Measurements from ENCODE around the gene KCNMB2.
"Not testable (repeated sequence)": the region's sequence is repeated elsewhere in the genome, so short reads cannot be mapped to it uniquely, and the experiment has no call there.

KCNMB2 gene

GRCh38 chr3:178808748-178809147, 272.5 kb downstream of the KCNMB2 start:
- DNase-seq (ENCODE audit: low spot score): no peak

GRCh38 chr3:178810181-178810580, 273.9 kb downstream of the KCNMB2 start:
- DNase-seq (ENCODE audit: low spot score): no peak

- no peak for DNase-seq (ENCODE audit: low spot score)
These were observed 286.5 kb downstream of the KCNMB2 start for GRCh38 chr3:178822722-178823121.

GRCh38 chr3:178823150-178823549, 286.9 kb downstream of the KCNMB2 start:
- DNase-seq (ENCODE audit: low spot score): no peak

- no peak for DNase-seq (ENCODE audit: low spot score)
These were observed 287.5 kb downstream of the KCNMB2 start for GRCh38 chr3:178823591-178824246.

GRCh38 chr3:178826435-178827123, 290.3 kb downstream of the KCNMB2 start:
- DNase-seq (ENCODE audit: low spot score): no peak

GRCh38 chr3:178827285-178827856, 291.1 kb downstream of the KCNMB2 start:
- DNase-seq (ENCODE audit: low spot score): no peak

- no peak for DNase-seq (ENCODE audit: low spot score)
These were observed 297.5 kb downstream of the KCNMB2 start for GRCh38 chr3:178833695-178834094.

GRCh38 chr3:178835033-178835432, 298.8 kb downstream of the KCNMB2 start:
- no peak for DNase-seq (ENCODE audit: low spot score)

- DNase-seq (ENCODE audit: low spot score): no peak
These were observed 301.3 kb downstream of the KCNMB2 start for GRCh38 chr3:178837512-178837911.

- no peak for DNase-seq (ENCODE audit: low spot score)
These were observed 304.4 kb downstream of the KCNMB2 start for GRCh38 chr3:178840586-178840985.

- no peak for DNase-seq (ENCODE audit: low spot score)
These were observed 304.8 kb downstream of the KCNMB2 start for GRCh38 chr3:178841011-178841410.

- no peak for DNase-seq (ENCODE audit: low spot score)
These were observed 308.7 kb downstream of the KCNMB2 start for GRCh38 chr3:178844916-178845315.

GRCh38 chr3:178845420-178846118, 309.3 kb downstream of the KCNMB2 start:
- no peak for DNase-seq (ENCODE audit: low spot score)

- no peak for DNase-seq (ENCODE audit: low spot score)
These were observed 311.0 kb downstream of the KCNMB2 start for GRCh38 chr3:178847190-178847589.

GRCh38 chr3:178849199-178849910, 313.1 kb downstream of the KCNMB2 start:
- no peak for DNase-seq (ENCODE audit: low spot score)

GRCh38 chr3:178850450-178851190, 314.4 kb downstream of the KCNMB2 start:
- no peak for DNase-seq (ENCODE audit: low spot score)

GRCh38 chr3:178851564-178851963, 315.3 kb downstream of the KCNMB2 start:
- DNase-seq (ENCODE audit: low spot score): no peak

GRCh38 chr3:178856804-178857203, 320.6 kb downstream of the KCNMB2 start:
- no peak for DNase-seq (ENCODE audit: low spot score)

GRCh38 chr3:178859386-178859785, 323.1 kb downstream of the KCNMB2 start:
- no peak for DNase-seq (ENCODE audit: low spot score)

- not testable (repeated sequence) for DNase-seq (ENCODE audit: low spot score)
These were observed 323.7 kb downstream of the KCNMB2 start for GRCh38 chr3:178859900-178860436.

Measured in left forelimb (tissue), 1 donor.